ENCODE measurements around the gene PAGE3. TPM values are rescaled to one million over a fixed set of nuclear protein-coding genes. Genes with fewer than 3 reads are reported as not detected.

The PAGE3 gene
- total and polyA plus RNA-seq, 2 of the 13 experiments (the other 11 are each of a cell fraction or from before 2014, with no cell fraction given) = not detected

GRCh38 chrX:55279832-55280231 is 15.1 kb upstream of the PAGE3 start:
- TF ChIP-seq KDM5B (CRISPR knock-in tag; IDR thresholded peaks at IDR 0.05; ENCODE audit: borderline replicate concordance) = no peak
- TF ChIP-seq ZNF121 (CRISPR knock-in tag; IDR thresholded peaks at IDR 0.05) = no peak
- no peak for TF ChIP-seq PCBP2 (optimal IDR thresholded peaks at IDR 0.05; ENCODE audit: low read depth, low read length, poor library complexity, severe bottlenecking)
- no peak for TF ChIP-seq MAFK (conservative IDR thresholded peaks at IDR 0.05 in 1 of 2, IDR thresholded peaks at IDR 0.05 in 1 of 2; ENCODE audit: low read length in 2 of 2)
- no TSS peak for BruUV-seq (replicated peaks)
- no peak overlapping the region for H3K4me3 ChIP-seq (replicated peaks in 1 of 3; ENCODE audit: insufficient read depth in 1 of 3, low read depth in 2 of 3, low read length in 3 of 3)
- ChIA-PET CTCF (ENCODE audit: low intra/inter-chr PET ratio, low total read pairs) (no interaction called here), POLR2A (no interaction called here)
- no peak overlapping the region for H3K27ac ChIP-seq (ENCODE audit: extremely low read length, insufficient read depth, low read length)
- no peaks in the 10 kb centered on the region for H3K79me2 ChIP-seq (ENCODE audit: insufficient read depth, low read length)
- H2AFZ ChIP-seq (ENCODE audit: low read length) = no peak overlapping the region
- no peaks in the 10 kb centered on the region for H3K27me3 ChIP-seq (ENCODE audit: control insufficient read depth in 1 of 2, insufficient read depth in 2 of 2, low read length in 2 of 2)
- H3K36me3 ChIP-seq (replicated peaks in 1 of 2; ENCODE audit: control insufficient read depth in 1 of 2, insufficient read depth in 2 of 2, low read length in 2 of 2) = no peaks in the 10 kb centered on the region
- H3K9me3 ChIP-seq (ENCODE audit: low read length) = no peaks in the 10 kb centered on the region
- DNase-seq (ENCODE audit: low spot score) (no peak), ATAC-seq (no peak), FAIRE-seq (no peak)
- intact Hi-C loops (cut with micrococcal nuclease; ENCODE audit: unreplicated experiment) = no loop called here
- H3K9ac ChIP-seq (ENCODE audit: insufficient read depth, low read depth, low read length) = no peak overlapping the region
- no peaks in the 10 kb centered on the region for H3K4me1 ChIP-seq (ENCODE audit: insufficient read depth, low read length)
- WGBS (ENCODE audit: low lambda C conversion rate) = 72% methylated on average over 8 of the region's 10 CpGs
- H3K4me2 ChIP-seq (ENCODE audit: low read depth, low read length) = no peak overlapping the region
- H4K20me1 ChIP-seq (ENCODE audit: insufficient read depth, low read length) = no peaks in the 10 kb centered on the region
- in situ Hi-C loops (cut with HindIII; ENCODE audit: extremely low pct_ligation_motif_present, low pct_unique_long_range_greater_than_20kb) = no loop called here

- no peaks in the 10 kb centered on the region for H3K9me3 ChIP-seq (ENCODE audit: low read length)
- H3K4me3 ChIP-seq (replicated peaks in 1 of 3; ENCODE audit: insufficient read depth in 1 of 3, low read depth in 2 of 3, low read length in 3 of 3) = no peak overlapping the region
- no peak for TF ChIP-seq ZNF451 (CRISPR knock-in tag; IDR thresholded peaks at IDR 0.05)
- no peak for TF ChIP-seq PAX8 (CRISPR knock-in tag; IDR thresholded peaks at IDR 0.05; ENCODE audit: borderline replicate concordance)
- no peak for TF ChIP-seq POGZ (CRISPR knock-in tag; IDR thresholded peaks at IDR 0.05)
- no peak for TF ChIP-seq ZNF17 (CRISPR knock-in tag; IDR thresholded peaks at IDR 0.05)
- TF ChIP-seq TBX2 (CRISPR knock-in tag; IDR thresholded peaks at IDR 0.05; ENCODE audit: borderline replicate concordance) = no peak
- no peak for TF ChIP-seq HNF4A (CRISPR knock-in tag; IDR thresholded peaks at IDR 0.05)
- TF ChIP-seq ZNF607 (CRISPR knock-in tag; IDR thresholded peaks at IDR 0.05; ENCODE audit: borderline replicate concordance) = no peak
- TF ChIP-seq ZNF207 (IDR thresholded peaks at IDR 0.05; ENCODE audit: borderline replicate concordance) = no peak
- TF ChIP-seq ZNF724P (CRISPR knock-in tag; IDR thresholded peaks at IDR 0.05; ENCODE audit: borderline replicate concordance) = no peak
- no peak for TF ChIP-seq ATM (IDR thresholded peaks at IDR 0.05; ENCODE audit: borderline replicate concordance)
- TF ChIP-seq SNRNP70 (IDR thresholded peaks at IDR 0.05; ENCODE audit: low read depth, low read length) = no peak
- no peak for TF ChIP-seq ZHX1 (CRISPR knock-in tag; IDR thresholded peaks at IDR 0.05; ENCODE audit: low read depth)
- H4K20me1 ChIP-seq (ENCODE audit: insufficient read depth, low read length) = no peaks in the 10 kb centered on the region
- BruUV-seq (replicated peaks) = no TSS peak
- H3K27me3 ChIP-seq (ENCODE audit: control insufficient read depth in 1 of 2, insufficient read depth in 2 of 2, low read length in 2 of 2) = no peaks in the 10 kb centered on the region
- H3K27ac ChIP-seq (ENCODE audit: extremely low read length, insufficient read depth, low read length) = no peak overlapping the region
- H3K4me1 ChIP-seq (ENCODE audit: insufficient read depth, low read length) = no peaks in the 10 kb centered on the region
- no peak overlapping the region for H3K9ac ChIP-seq (ENCODE audit: insufficient read depth, low read depth, low read length)
- no peaks in the 10 kb centered on the region for H3K79me2 ChIP-seq (ENCODE audit: insufficient read depth, low read length)
- intact Hi-C loops (cut with micrococcal nuclease; ENCODE audit: unreplicated experiment) = no loop called here
- no peak for ATAC-seq
- no peak overlapping the region for H2AFZ ChIP-seq (ENCODE audit: low read length)
- no peak for DNase-seq (ENCODE audit: low spot score)
- POLR2A ChIA-PET = no interaction called here
- in situ Hi-C loops (cut with HindIII; ENCODE audit: extremely low pct_ligation_motif_present, low pct_unique_long_range_greater_than_20kb) = no loop called here
- no peaks in the 10 kb centered on the region for H3K36me3 ChIP-seq (replicated peaks in 1 of 2; ENCODE audit: control insufficient read depth in 1 of 2, insufficient read depth in 2 of 2, low read length in 2 of 2)
- 0% methylated on average over 2 of the region's 2 CpGs for WGBS (ENCODE audit: low lambda C conversion rate)
- H3K4me2 ChIP-seq (ENCODE audit: low read depth, low read length) = no peak overlapping the region
- FAIRE-seq = no peak
- CTCF ChIA-PET (ENCODE audit: low intra/inter-chr PET ratio, low total read pairs) = no interaction called here
Observed at GRCh38 chrX:55260806-55261205, 3.9 kb downstream of the PAGE3 start.
